ENCODE data around the gene F2R. TPM values are rescaled to one million over a fixed set of nuclear protein-coding genes. Genes with fewer than 3 reads are reported as not detected.
"Not testable (repeated sequence)": the region's sequence is repeated elsewhere in the genome, so short reads cannot be mapped to it uniquely, and the experiment has no call there.

Gene F2R
- total and polyA plus RNA-seq, 2 of the 4 experiments (the other 2 are of a cell fraction) = 85.7 to 147 TPM

DNA sequence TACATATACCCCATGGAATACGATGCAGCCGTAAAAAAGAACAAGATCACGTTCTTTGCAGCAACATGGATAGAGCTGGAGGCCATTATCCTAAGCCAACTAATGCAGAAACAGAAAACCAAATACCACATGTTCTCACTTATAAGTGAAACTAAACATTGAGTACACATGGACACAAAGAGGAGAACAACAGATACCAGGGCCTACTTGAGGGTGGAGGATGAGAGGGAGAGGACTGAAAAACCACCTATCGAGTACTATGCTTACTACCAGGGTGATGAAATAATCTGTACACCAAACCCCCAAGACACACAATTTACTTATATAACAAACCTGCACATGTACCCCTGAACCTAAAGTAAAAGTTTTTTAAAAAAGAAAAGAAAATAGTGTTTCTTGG, 25.6 kb downstream of the F2R start:
- dilution Hi-C loops (cut with HindIII; ENCODE audit: low sequenced_read_pairs, unreplicated experiment); H3K14ac ChIP-seq (replicated peaks; ENCODE audit: low read depth, low read length); H3K23ac ChIP-seq (ENCODE audit: low read depth, low read length); H4K5ac ChIP-seq (ENCODE audit: low read depth, low read length); H3K79me1 ChIP-seq (ENCODE audit: low read depth in 1 of 2, low read length in 2 of 2); BruUV-seq (replicated peaks); H3K9me3 ChIP-seq (ENCODE audit: control insufficient read depth, insufficient read depth, low read length); H3K27ac ChIP-seq (ENCODE audit: insufficient read depth, low read length); H3K36me3 ChIP-seq (ENCODE audit: control insufficient read depth, insufficient read depth, low read length); H4K20me1 ChIP-seq (ENCODE audit: insufficient read depth, low read length); intact Hi-C loops (cut with micrococcal nuclease); DNase-seq; H3K9ac ChIP-seq (ENCODE audit: low read depth, low read length); H2AFZ ChIP-seq (replicated peaks; ENCODE audit: low read length, poor library complexity); in situ Hi-C loops (cut with MboI; ENCODE audit: low sequenced_read_pairs); H3K4me1 ChIP-seq (ENCODE audit: control insufficient read depth, insufficient read depth, low read length); H4K8ac ChIP-seq (ENCODE audit: low read depth in 2 of 2, low read length in 2 of 2); H3K27me3 ChIP-seq (ENCODE audit: control insufficient read depth, insufficient read depth, low read length); H2BK15ac ChIP-seq (ENCODE audit: low read depth, low read length); H3K4me2 ChIP-seq (ENCODE audit: low read depth, low read length); POLR2A ChIA-PET (ENCODE audit: unreplicated experiment); H3K4me3 ChIP-seq (ENCODE audit: insufficient read depth, low read depth, low read length); H3K18ac ChIP-seq (ENCODE audit: low read depth, low read length); H2AK9ac ChIP-seq (replicated peaks; ENCODE audit: low read depth, low read length, poor library complexity); H3K9me1 ChIP-seq (ENCODE audit: insufficient read depth, low read length); H3K56ac ChIP-seq (ENCODE audit: extremely low read depth, insufficient read depth, low read length); ATAC-seq (ENCODE audit: low read depth): not testable (repeated sequence)
- WGBS, 2 experiments (ENCODE audit: extremely low coverage in 2 of 2, insufficient read length in 1 of 2) = no CpG with 5 or more reads among the region's 4 CpGs
- Histone ChIP-seq H2AK5ac (ENCODE audit: low read depth, low read length) (peak overlapping the region; percentile 4; the same call in 1 of the 2 replicates), H2BK120ac (ENCODE audit: low read depth, low read length) (peak overlapping the region; percentile 62; the same call in 1 of the 2 replicates), H2BK20ac (ENCODE audit: low read depth, low read length) (peak overlapping the region; percentile 69; the same call in 1 of the 2 replicates), H3K4ac (ENCODE audit: low read depth, low read length) (peak overlapping the region; percentile 40), H4K91ac (ENCODE audit: insufficient read depth, low read depth, low read length) (0 out of 2 replicates have a peak overlapping the region, but pooled peaks have one; percentile 23), H2BK5ac (ENCODE audit: low read depth, low read length, poor library complexity, severe bottlenecking) (peak overlapping the region; percentile 19)
- CTCF ChIA-PET = interaction anchor here (0.6 kb wide), 1 partner anchor 31 kb away, joined by 6 read pairs; no protein-coding TSS in a partner anchor

Data from IMR-90 (cell line).